Measurements from ENCODE around the gene KNL1. TPM values are rescaled to one million over a fixed set of nuclear protein-coding genes. Genes with fewer than 3 reads are reported as not detected.

KNL1 gene
- total RNA-seq, 4 donors from 2014 or later = 0.10 to 0.33 (median 0.33) TPM; not detected in 1

DNA sequence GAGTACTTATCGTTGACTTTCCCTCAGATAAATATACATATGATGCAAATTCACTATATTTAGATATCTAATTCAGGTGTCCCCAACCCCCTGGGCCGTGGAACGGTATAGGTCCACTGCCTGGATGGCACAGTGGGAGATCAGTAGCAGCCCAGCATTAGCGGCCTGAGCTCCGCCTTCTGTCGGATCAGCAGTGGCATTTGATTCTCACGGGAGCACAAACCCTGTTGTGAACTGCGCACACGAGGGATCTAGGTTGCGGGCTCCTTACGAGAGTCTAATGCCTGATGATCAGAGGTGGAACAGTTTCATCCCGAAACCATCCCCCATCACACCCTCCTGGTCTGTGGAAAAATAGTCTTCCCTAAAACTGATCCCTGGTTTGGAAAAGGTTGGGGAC is 6.9 kb downstream of the KNL1 start:
- in situ Hi-C loops (cut with MboI; ENCODE audit: low sequenced_read_pairs in 4 of 4) = no loop called here
- Histone ChIP-seq H3K36me3 (no peaks in the 10 kb centered on the region), H3K4me3 (no peak overlapping the region), H3K4me1 (no peaks in the 10 kb centered on the region), H3K27me3 (no peaks in the 10 kb centered on the region), H3K9me3 (no peaks in the 10 kb centered on the region), H3K27ac (no peak overlapping the region)
- no peak for ATAC-seq
- no peak for DNase-seq
- intact Hi-C loops (cut with DNase I; ENCODE audit: low total_unique reads) = no loop called here
- TF ChIP-seq, protein P1, sequence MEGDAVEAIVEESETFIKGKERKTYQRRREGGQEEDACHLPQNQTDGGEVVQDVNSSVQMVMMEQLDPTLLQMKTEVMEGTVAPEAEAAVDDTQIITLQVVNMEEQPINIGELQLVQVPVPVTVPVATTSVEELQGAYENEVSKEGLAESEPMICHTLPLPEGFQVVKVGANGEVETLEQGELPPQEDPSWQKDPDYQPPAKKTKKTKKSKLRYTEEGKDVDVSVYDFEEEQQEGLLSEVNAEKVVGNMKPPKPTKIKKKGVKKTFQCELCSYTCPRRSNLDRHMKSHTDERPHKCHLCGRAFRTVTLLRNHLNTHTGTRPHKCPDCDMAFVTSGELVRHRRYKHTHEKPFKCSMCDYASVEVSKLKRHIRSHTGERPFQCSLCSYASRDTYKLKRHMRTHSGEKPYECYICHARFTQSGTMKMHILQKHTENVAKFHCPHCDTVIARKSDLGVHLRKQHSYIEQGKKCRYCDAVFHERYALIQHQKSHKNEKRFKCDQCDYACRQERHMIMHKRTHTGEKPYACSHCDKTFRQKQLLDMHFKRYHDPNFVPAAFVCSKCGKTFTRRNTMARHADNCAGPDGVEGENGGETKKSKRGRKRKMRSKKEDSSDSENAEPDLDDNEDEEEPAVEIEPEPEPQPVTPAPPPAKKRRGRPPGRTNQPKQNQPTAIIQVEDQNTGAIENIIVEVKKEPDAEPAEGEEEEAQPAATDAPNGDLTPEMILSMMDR (IDR thresholded peaks at IDR 0.05 in 4 of 5, conservative IDR thresholded peaks at IDR 0.05 in 1 of 5) = no peak

DNA sequence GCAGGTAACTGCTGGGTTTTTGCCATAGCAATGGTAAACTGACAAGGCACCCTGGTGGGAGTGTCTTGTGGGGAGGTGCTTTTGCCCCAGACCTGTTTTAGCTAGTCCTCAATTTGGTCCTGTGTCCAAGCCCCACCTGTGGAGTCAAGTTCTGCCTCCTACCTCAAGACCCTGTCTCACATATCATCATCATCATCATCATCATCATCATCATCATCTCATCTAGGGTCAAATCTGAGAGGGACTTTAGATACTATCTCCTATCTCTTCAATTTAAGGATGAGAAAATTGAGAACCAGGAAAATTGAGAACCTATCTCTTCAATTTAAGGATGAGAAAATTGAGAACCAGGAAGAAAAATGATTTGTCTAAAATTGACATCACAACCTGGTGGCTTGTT is 9.9 kb downstream of the KNL1 start:
- H3K27me3 ChIP-seq = no peaks in the 10 kb centered on the region
- in situ Hi-C loops (cut with MboI; ENCODE audit: low sequenced_read_pairs in 4 of 4) (no loop called here), intact Hi-C loops (cut with DNase I; ENCODE audit: low total_unique reads) (no loop called here)
- no peaks in the 10 kb centered on the region for H3K4me1 ChIP-seq
- TF ChIP-seq, protein P1 (IDR thresholded peaks at IDR 0.05 in 4 of 5, conservative IDR thresholded peaks at IDR 0.05 in 1 of 5) = no peak
- no peak for TF ChIP-seq POLR2A (IDR thresholded peaks at IDR 0.05)
- ATAC-seq = no peak
- no peak overlapping the region for H3K4me3 ChIP-seq
- H3K9me3 ChIP-seq = no peaks in the 10 kb centered on the region
- H3K27ac ChIP-seq = no peak overlapping the region
- no peaks in the 10 kb centered on the region for H3K36me3 ChIP-seq
- no peak for DNase-seq

DNA sequence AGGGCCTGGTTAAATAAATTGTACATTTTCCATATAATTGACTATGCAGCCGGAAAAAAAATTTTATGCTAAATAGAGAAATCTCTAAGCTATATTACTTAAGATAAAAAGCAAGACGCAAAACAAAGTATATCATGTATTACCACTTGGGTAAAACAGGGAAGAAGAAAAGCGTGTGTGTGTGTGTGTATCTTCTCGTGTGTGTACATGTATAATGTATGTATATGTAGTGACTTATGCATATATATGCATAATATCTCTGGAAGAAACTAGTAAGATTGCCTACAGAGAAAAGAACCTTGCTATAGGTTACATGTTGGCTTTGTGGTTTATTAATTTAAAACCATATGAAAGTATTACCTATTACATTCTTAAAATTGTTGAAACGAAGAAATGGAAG is 19.0 kb downstream of the KNL1 start:
- H3K4me3 ChIP-seq = no peak overlapping the region
- intact Hi-C loops (cut with DNase I; ENCODE audit: low total_unique reads) = no loop called here
- H3K27ac ChIP-seq = no peak overlapping the region
- no peaks in the 10 kb centered on the region for H3K36me3 ChIP-seq
- in situ Hi-C loops (cut with MboI; ENCODE audit: low sequenced_read_pairs in 4 of 4) = no loop called here
- DNase-seq (no peak), ATAC-seq (no peak)
- H3K4me1 ChIP-seq = no peaks in the 10 kb centered on the region
- TF ChIP-seq, protein P1 (IDR thresholded peaks at IDR 0.05 in 4 of 5, conservative IDR thresholded peaks at IDR 0.05 in 1 of 5) = no peak
- TF ChIP-seq POLR2A (IDR thresholded peaks at IDR 0.05) = no peak
- H3K27me3 ChIP-seq = no peaks in the 10 kb centered on the region
- H3K9me3 ChIP-seq = no peaks in the 10 kb centered on the region

DNA sequence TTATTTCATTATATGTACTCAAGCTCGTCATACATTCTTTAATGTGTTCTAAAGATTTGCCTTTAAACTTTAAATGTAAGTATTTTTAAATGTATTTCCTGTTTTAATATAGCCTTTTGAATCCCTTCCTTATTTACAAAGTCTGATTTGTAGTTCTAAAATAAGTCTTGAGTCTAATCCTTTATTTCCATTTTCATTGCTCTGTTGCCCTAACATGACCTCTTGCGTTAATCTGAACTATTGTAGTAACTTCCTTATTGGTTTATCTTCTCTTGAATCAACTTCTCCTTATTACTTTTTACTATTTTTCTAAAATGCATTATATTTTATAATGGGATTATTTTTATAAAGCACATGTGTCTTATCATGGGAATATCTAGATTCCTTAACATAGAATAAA is 24.0 kb downstream of the KNL1 start:
- DNase-seq (no peak), ATAC-seq (no peak)
- no peaks in the 10 kb centered on the region for H3K9me3 ChIP-seq
- H3K27ac ChIP-seq = no peak overlapping the region
- H3K4me1 ChIP-seq = no peaks in the 10 kb centered on the region
- H3K36me3 ChIP-seq = no peaks in the 10 kb centered on the region
- in situ Hi-C loops (cut with MboI; ENCODE audit: low sequenced_read_pairs in 4 of 4) = no loop called here
- TF ChIP-seq POLR2A (IDR thresholded peaks at IDR 0.05) = no peak
- TF ChIP-seq, protein P1 (IDR thresholded peaks at IDR 0.05 in 4 of 5, conservative IDR thresholded peaks at IDR 0.05 in 1 of 5) = no peak
- no peaks in the 10 kb centered on the region for H3K27me3 ChIP-seq
- intact Hi-C loops (cut with DNase I; ENCODE audit: low total_unique reads) = no loop called here
- H3K4me3 ChIP-seq = no peak overlapping the region

DNA sequence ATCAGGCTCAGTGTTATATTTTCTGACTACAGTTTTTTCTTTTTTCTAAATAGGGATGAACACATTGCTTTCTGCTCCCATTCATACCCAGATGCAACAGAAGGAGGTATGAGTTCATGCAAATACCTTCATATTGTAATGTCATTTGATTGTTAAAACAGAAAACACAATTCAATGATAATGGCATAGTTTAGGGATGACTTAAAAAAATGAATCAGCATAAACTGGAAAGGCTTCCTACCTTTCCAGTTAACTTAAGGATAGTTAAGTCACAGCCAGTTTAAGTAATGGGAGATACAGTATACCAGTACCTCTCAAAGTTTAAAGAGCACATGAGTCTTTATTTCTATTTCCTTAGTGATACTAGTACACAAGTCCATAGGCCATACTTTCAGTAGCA is 24.9 kb downstream of the KNL1 start:
- Histone ChIP-seq H3K4me1 (no peaks in the 10 kb centered on the region), H3K27ac (no peak overlapping the region), H3K9me3 (no peaks in the 10 kb centered on the region), H3K27me3 (no peaks in the 10 kb centered on the region), H3K36me3 (no peaks in the 10 kb centered on the region), H3K4me3 (no peak overlapping the region)
- in situ Hi-C loops (cut with MboI; ENCODE audit: low sequenced_read_pairs in 4 of 4) (no loop called here), intact Hi-C loops (cut with DNase I; ENCODE audit: low total_unique reads) (no loop called here)
- no peak for ATAC-seq
- no peak for DNase-seq
- TF ChIP-seq, protein P1 (IDR thresholded peaks at IDR 0.05 in 4 of 5, conservative IDR thresholded peaks at IDR 0.05 in 1 of 5) = no peak
- TF ChIP-seq POLR2A (IDR thresholded peaks at IDR 0.05) = no peak

Measured in gastrocnemius medialis (tissue), 4 donors.